NCI-H2227 (cell line): ENCODE results near the gene NIP7.

Experiments used
- DNase-seq: peaks from one replicate; lab custom pipeline; 2025; ENCODE audit not compliant: unreplicated experiment; lab: John Stamatoyannopoulos, UW

Gene NIP7

GRCh38 chr16:69318177-69318910, 21.2 kb upstream of the NIP7 start:
- no peak for DNase-seq

DNA sequence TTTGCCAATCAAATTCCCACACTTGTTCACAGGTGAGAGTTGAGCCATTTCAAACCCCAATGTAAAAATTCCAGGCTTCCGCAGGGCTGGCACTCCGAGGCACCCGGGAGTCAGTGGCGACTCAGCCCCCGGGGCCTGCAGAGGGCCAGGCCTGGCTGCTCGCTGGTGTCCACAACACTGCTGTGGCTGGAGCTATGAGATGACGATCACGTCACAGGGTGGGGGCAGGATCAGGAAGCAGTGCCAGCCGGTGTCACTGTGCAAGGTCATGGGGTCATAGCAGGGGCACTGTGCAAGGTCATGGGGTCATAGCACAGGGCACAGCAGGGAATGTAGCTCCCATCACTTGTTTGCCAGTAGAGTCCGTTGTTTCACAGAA, 20.7 kb upstream of the NIP7 start:
- DNase-seq: no peak

DNA sequence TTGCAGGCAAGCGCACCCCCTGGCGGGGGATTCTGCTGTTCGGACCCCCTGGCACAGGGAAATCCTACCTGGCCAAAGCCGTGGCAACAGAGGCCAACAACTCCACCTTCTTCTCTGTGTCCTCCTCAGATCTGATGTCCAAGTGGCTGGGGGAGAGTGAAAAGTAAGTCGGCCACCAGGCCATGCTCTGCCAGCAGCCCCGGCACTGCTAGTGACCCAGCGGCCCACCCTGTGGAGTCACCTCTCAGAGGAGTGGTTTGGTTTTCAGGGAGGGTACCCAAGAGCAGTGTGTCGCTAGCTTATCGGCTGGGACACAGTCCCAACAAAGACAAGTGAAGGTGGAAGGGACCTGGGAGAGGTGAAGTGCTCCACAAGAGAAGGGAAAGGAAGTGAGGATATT, 20.2 kb upstream of the NIP7 start:
- DNase-seq: no peak

DNA sequence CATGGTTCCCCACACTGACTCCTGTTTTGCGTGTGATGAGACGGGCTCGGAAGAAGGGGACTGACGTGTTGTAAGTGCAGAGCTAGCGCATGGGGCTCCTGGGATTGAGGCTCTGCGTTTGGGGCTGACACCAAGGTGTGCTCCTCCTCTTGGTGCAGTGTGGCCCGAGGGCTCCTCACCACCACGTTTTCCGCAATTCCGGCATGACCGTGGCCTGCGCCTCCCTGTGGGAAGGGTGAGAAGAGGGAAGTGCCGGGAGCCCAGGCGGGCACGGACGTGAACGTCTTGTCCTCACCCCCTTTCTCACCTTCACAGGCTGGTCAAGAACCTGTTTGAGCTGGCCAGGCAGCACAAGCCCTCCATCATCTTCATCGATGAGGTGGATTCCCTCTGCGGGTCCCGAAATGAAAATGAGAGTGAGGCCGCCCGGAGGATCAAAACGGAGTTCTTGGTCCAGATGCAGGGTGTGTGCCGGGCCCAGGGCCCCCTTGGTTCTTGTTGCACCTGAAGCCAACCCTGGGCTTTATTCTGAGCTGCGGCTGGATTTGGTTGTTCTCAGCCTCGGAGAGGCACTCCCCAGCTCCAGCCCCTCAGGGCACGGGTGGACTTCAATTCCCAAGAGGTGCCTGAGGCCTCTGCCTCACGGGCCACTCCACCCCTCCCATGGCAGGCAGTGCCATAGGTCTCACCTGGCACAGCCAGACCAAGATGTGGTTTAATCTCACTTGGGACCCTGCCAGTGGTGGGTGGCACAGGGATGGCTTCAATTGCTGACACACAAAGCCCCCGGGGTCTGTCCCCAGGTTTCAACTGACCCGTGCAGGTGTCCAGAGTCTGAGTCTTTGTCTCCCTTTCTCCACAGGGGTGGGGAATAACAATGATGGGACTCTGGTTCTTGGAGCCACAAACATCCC, 19.5 kb upstream of the NIP7 start:
- no peak for DNase-seq

DNA sequence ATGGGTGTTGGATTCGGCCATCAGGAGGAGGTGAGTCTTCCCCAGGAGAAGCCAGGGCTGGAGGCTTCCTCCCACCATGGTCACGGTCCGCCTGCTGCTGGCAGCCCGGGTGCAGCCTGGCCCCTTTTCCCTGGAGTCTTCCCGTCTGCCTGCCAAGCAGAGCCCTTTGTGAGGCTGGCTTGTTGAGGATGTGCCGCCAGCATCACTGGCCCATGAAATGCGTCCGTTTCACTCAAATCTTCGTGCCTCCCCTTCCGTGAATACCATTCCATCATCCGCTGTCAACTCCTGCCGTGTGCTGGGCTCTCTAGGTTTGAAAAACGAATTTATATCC, 18.9 kb upstream of the NIP7 start:
- DNase-seq: no peak

GRCh38 chr16:69321080-69321479, 18.5 kb upstream of the NIP7 start:
- DNase-seq: no peak

DNA sequence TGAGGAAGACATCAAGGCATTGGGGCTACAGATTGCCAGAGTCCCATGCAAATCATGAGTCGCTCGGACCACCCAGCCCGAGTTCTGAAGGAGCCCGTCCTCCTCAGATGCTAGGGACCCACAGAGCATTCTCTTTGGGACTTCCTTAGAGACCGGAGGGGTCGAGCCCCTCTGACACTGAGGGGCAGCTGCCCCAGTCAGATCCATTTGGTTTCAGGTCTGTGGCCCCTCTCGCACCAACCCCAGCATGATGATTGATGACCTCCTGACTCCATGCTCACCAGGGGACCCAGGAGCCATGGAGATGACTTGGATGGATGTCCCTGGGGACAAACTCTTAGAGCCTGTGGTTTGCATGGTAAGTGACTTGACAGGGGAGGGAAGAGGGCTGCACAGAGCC, 17.2 kb upstream of the NIP7 start:
- DNase-seq: no peak

- no peak for DNase-seq
Measured at GRCh38 chr16:69323415-69323814, 16.2 kb upstream of the NIP7 start.

DNA sequence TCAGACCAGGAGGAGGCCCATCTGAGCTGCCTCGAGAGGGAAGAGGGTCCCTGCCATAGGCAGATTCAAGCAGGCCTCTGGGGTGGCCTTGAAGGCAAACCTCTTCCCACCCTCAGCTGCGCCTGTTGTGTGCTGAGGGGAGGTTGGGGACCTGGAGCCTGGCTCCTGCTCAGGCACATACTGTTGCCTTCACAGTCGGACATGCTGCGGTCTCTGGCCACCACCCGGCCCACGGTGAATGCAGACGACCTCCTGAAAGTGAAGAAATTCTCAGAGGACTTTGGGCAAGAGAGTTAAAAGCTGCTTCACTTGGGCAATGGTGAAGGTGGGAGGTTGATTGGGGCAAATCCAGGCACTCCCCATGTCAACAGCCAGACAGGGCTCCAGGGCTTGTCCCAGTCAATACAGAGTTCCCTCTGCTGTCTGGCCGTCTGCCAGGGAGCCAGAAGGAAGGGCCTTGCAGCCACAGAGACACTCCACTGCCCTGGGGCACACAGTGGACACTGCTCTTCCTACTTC, 15.5 kb upstream of the NIP7 start:
- DNase-seq: no peak

GRCh38 chr16:69324585-69325253, 14.9 kb upstream of the NIP7 start:
- no peak for DNase-seq

- no peak for DNase-seq
Measured at GRCh38 chr16:69325784-69326171, 13.8 kb upstream of the NIP7 start.

GRCh38 chr16:69326172-69326873, 13.2 kb upstream of the NIP7 start:
- no peak for DNase-seq

DNA sequence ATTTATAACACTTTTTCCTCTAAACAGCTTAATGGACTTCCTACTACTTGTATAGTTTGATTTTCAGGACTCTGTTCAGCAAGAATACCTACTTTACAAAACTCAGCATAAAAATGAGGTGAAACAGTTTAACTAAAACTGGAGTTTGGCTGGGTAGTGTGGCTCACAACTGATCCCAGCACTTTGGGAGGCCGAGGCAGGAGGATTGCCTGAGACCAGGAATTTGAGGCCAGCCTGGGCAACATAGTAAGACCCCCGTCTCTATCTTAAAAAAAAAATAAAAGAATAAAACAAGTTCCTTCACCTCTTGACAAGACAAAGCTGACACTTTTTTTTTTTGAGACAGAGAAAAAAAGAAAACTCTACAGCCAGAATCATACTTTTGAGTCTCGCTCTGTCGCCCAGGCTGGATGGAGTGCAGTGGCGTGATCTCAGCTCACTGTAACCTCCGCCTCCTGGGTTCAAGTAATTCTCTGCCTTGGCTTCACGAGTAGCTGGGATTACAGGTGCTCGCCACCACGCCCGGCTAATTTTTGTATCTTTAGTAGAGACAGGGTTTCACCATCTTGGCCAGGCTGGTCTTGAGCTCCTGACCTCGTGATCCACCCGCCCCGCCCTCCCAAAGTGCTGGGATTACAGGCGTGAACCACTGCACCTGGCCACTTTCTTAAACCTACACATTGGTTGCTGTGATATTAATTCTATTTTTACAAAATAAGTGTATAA, 11.8 kb upstream of the NIP7 start:
- no peak for DNase-seq

- DNase-seq: peak; percentile 42
Measured at GRCh38 chr16:69328854-69329316, 10.7 kb upstream of the NIP7 start.

- peak; percentile 53 for DNase-seq
Measured at GRCh38 chr16:69329369-69330285, 9.9 kb upstream of the NIP7 start.

DNA sequence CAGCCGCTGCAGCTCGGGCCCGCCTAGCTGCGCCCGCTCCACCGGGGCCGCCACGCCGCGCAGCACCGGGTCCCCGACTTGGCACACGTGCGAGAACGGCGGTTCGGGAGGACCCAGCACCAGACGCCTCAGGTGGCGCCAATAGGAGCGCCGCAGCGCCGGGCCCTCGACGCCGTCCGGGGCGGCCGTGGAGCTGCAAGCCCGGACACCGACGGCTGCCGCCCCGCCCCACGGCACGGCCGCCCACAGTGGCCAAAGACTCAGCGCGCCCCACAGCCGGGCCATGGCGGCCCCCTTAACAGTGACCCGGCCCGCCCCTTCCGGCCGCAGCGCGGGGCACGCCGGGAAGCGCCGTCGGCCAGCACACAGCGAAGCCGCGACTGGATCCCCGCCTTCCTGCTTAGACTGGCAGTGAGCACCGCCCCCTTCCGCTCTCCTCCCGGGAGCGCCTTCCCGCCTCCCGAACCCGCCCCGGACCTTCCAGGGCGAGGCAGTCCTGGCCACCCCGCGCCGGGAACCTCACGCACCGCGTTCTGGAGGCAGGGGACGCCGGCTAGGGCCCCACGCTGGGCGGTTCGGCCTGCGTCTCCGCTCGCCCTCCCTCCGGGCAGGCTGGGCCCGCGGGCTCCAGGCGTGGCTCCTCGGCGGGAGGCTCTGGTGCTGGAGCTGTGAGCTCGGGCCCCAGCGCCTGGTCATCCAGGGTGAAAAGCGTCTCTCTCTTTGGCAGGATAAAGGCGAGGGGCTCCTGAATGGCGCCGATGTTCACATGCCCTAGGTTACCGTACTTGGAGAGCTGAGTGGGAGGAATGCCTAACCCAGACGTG, 9.1 kb upstream of the NIP7 start, which contains the start of gene PDF:
TSS of gene PDF (minus strand) at position 303 of the 824 bp plus-strand sequence. CDS start at position 285, 18 bp downstream.
- DNase-seq: peak; percentile 94

GRCh38 chr16:69334696-69335095, 4.9 kb upstream of the NIP7 start:
- DNase-seq: no peak

DNA sequence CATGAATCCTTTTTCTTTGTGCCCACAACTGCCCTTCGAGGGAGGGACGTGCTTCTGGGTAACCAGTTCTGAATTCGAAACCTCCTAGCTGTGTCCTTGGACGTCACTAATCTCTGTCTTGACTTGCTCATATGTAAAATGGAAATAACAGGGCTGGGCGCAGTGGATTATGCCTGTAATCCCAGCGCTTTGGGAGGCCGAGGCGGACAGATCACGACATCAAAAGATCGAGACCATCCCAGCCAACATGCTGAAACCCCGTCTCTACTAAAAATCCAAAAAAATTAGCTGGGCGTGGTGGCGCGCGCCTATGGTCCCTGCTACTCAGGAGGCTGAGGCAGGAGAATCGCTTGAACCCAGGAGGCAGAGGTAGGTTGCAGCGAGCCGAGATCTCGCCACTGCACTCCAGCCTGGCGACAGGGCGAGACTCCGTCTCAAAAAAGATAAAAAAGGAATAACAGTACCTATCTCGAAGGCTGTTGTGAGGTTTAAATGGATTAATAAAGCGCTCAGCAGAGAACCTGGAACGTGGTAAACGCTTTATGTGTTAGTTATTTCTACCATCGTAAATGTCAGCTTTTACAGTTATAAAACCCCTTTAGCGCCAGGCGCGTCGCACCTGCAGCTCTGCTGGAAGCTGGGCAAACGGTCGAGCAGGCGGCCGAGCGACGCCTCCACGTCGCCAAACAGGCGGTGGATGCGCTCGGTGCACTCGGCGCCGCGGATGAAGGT, 849 bp upstream of the NIP7 start:
- DNase-seq: no peak
